Left cardiac atrium (tissue), 4 donors: ENCODE measurements around the gene KCNJ6. TPM values are rescaled to one million over a fixed set of nuclear protein-coding genes. Genes with fewer than 3 reads are reported as not detected.

Experiments
- ATAC-seq, 2 donors: fragments of 200-7000 bp; cut with Tn5 transposase; one replicate each; pipeline ENCODE4 v1.9.1; 2020; ENCODE audit warnings: mild to moderate bottlenecking in 2 of 2, moderate library complexity in 2 of 2
- DNase-seq: peaks from one replicate; pipeline ENCODE4 v3.0.0-alpha.2; 2020
- intact Hi-C, 2 donors: fragments of 100-400 bp; cut with DNase I; formaldehyde crosslinking; loops; one replicate each; pipeline versions ENCODE4 v1.14.1 to v1.15.1; 2022 to 2023
- total RNA-seq, 2 donors: library from RNA; stranded (reverse); fragmentation: NEBNext Ultra II Directional; extraction: Animal tissue kit (Norgen Biotek cat#: 25700); gene quantifications; one replicate each; pipeline ENCODE4 v1.2.1, GENCODE V29; 2021
- donor health status: DM: no; HTN: yes; CAD: no.
- donor health status: DM: no; HTN: yes; CAD: no; lungs with severe emphysema.
- donor health status: DM: yes; HTN: yes; CAD: no.
- donor health status: Dilated cardiomyopathy.

KCNJ6 gene
- total RNA-seq, 2 donors from 2014 or later, result not detected

DNA sequence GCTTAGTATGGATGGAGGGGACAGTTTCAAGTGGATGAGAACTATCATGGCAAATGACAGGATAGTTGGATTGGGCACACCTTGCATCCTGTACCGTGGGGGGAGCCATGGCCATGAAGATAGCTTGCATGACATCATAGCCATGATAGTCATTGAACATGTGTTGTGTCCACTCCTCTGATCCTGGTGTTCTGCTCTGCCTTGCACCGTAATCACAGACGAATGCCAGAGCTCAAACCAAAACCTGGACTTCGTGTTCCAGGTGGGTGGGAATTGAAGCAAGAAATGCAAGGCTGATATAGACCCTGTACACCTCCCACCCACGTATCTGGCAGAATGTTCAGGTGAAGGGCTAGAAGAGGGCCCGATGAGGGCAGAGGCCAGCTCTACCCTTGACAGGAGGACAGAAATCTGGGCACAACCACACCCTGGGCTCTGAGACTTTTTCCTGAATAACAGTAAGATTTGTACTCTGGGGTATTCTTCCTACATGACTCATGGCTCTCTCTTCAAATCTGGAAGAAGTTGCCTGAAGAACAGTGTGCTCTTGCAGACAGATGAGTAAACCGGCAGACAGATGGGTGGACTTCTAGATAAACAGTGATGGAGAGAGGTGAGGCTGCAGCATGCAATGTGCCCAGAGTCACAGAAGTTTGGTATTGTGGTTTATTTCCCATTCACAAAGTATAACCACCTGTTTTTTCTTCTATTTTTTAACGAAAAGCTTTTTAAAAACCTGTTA is 45.0 kb downstream of the KCNJ6 start:
- DNase-seq (no peak), ATAC-seq (peak in 1 of 2 donors; percentile 83)
- intact Hi-C loops, result no loop called here

DNA sequence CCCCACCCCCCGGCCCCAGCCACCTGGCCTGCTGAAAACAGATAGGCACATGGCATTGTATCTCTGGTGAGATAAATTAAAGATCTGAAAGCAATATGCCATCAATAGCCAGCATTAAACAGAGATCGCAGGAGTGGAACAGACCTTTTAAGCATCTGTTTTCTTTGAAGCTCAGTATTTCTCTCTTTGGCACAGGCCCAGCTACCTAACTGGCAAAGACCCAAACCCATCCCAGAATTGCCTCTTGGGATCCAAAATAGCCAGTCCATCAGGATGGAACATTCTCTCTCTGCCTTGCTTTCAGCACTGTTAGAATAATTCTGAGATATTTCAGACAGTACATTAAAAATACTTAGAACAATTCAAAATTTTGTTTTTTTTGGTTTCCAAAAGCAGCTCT is 46.0 kb downstream of the KCNJ6 start:
- intact Hi-C loops, result no loop called here
- ATAC-seq (no peak), DNase-seq (no peak)

DNA sequence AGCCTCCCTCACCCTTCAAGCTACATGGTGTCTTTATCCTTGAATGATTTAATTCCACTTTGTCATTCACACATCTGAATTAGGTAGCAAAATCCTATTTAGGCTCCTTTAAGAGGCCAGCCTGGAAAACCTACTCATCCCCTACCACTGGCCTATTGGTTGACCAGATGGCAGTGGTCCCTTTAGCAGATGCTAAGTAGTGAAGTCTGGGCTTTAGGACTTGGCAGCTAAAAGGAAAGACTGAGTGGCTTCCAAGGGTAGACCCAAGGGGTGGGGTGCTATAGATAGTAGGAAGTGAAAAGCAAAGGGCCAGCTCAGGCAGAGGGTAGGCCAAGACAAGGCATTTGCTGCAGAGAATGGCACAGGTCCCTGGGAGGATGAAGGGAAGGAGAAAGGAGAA is 46.6 kb downstream of the KCNJ6 start:
- intact Hi-C loops, result no loop called here
- DNase-seq (no peak), ATAC-seq (no peak)

DNA sequence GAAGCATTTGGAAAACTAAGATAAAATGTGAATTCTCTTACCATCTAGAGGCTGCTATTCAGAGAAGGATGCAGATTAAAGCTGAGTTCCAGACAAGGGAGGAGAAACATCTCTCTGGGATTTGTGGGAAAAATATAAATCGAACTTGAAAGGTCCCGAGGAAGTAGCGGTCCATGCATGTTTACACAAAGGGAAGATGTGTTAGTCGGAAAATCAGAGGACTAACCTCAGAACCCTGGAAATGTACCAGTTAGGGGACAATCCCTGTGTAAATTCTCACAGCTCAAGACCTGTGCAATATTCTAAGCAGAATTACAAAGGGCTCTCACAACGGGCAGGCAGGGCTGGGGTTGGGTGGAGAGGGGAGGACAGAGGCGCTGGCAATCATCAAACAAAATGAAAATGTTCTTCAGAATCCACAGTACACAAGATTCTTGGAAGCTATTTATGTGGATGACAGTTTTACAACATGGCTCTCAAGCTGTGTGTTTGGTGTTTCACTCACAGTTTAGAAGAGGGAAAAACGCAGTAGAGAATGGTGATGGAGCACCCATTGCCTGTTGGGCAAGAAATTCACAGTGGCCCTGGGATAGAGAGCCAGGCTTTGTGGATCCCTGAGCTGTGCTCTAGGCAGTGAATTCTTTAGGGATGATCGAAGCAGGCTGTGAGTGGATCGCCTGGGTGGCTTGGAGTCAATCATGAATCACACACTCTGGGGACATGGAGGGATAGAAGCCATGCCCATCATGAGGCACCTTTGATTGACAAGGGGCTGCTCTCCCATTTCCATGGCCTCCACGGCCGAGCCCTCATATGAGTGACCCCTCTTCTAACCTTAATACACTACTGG is 47.6 kb downstream of the KCNJ6 start:
- DNase-seq (no peak), ATAC-seq (no peak)
- intact Hi-C loops, result no loop called here

DNA sequence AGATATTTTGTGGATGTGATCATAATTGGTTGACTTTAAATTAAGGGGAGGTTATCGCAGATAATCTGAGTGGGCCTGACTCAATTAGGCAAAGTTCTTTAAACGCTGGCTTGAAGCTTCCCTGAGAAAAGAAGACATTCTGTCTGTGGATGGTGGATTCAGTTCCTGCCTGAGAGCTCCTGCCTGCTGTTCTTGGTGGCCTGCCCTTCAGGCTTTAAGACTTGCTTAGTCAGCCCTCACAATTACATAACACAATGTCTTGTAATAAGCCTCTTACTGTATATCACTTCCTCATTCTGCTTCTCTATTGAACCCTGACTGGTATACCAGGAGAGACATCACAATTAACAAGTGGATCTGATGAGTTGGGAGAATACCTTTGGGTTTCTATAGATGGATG is 50.2 kb downstream of the KCNJ6 start:
- ATAC-seq (peak in 1 of 2 donors; percentile 74), DNase-seq (no peak)
- intact Hi-C loops, result no loop called here

DNA sequence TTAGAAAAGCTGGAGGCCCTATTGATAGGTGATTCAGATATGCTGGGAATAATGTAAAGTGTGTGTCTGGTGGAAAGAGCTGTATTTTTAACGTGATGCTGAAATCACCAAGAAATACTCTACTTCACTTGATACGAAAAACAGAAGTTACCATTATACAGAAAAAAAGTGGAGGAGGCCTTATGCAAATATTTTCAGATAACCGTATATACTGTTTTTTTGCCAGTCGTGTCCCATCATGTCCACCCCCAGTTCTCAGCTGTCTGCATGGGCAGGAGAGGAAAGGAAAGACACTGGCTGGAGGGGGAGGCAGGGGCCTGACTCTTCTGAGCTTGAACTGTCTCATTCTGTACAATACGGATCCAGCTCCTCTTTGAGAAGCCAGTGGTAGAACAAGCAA is 51.1 kb downstream of the KCNJ6 start:
- no peak for DNase-seq
- intact Hi-C loops, result no loop called here
- ATAC-seq, result no peak

DNA sequence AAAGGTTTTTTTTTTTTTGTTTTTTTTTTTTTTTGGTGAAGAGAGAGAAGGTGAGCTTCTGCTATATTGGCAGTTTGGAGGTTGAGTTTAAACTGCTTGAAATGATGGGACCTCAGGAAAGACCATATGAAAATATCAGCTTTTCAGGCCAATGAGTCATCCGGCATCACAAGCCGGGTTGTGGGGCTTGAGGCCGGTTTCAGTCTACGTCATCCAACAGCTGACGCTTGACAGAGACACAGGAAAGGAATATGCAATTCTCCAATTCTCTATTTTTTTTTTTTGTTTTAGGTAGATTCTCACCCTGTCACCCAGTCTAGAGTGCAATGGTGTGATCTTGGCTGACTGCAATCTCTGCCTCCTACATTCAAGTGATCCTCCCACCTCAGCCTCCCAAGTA is 52.4 kb downstream of the KCNJ6 start:
- intact Hi-C loops, result no loop called here
- ATAC-seq, result no peak
- DNase-seq, result no peak

GRCh38 chr21:37862536-37862935 is 53.7 kb downstream of the KCNJ6 start:
- intact Hi-C loops, result no loop called here
- no peak for DNase-seq
- ATAC-seq, result peak in 1 of 2 donors; percentile 55

- no peak for ATAC-seq
- DNase-seq, result no peak
- intact Hi-C loops, result no loop called here
These were observed 54.7 kb downstream of the KCNJ6 start for GRCh38 chr21:37861561-37861960.

- DNase-seq (no peak), ATAC-seq (no peak)
- intact Hi-C loops, result no loop called here
These were observed 55.8 kb downstream of the KCNJ6 start for GRCh38 chr21:37860416-37860815.

DNA sequence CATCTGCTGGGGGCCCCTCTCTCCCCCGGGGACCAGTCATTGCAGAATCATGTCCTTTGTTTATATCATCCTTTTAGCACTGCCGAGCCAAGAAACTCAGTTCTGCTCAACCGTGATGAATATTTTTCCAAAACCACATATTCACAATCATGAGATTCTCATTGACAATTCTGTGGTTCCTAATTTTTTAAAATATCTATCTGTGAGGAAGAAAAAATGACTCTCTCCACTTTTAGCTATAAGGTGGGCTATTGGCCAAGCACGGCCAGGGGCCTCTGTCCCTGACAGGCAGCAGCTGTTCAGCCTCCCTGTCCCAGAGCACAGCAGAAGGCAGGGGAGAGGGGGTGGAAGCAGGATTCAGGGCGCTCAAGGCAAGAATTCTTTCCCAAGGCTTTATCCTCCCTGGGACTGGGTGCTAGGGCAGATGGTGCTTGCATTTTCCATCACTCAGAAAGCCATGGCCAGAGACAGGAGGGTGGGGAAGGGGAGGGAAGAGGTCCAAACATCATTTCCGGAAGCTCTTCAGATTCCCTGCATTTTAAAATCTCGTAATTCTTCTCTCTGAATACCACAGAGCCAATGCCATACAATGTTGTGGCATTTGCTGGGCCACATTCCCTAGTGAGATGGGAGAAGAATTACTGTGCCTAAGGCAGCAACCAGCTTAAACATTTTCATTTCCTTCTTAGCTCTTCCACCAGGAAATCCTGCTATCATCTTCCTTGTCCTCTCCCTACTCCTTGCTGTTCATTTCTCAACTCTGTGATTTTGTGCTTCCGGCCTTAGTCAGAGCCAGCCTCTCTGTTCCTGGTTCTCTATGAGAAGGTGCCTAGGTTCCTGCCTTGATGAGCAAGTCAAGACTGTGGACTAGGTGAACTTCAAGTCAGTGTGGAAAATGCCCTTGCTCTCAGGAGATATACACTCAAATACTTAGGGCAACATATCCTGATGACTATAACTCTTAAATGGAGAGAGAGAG is 60.3 kb downstream of the KCNJ6 start:
- intact Hi-C loops, result no loop called here

DNA sequence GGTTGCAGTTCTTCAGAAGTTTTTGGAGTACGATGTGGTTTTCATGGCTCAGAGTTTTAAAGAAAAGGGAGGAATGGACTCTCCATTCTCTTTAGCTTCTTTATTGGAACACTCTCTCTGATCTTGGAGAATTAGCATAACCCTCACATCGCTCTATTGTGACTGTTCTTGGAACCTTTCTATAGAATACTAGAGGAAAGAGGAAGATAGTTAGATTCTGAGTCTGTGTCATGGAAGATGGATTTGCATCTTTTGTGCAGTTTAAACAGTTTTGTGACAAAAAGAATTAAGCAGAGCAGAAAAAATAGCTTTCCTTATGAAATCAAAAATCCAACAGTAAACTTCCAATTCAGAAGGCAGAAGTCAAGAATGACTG is 61.0 kb downstream of the KCNJ6 start:
- no peak for ATAC-seq

More for the DNA sequence above, 60.3 kb downstream of the KCNJ6 start:
- DNase-seq (no peak), ATAC-seq (no peak)

DNA sequence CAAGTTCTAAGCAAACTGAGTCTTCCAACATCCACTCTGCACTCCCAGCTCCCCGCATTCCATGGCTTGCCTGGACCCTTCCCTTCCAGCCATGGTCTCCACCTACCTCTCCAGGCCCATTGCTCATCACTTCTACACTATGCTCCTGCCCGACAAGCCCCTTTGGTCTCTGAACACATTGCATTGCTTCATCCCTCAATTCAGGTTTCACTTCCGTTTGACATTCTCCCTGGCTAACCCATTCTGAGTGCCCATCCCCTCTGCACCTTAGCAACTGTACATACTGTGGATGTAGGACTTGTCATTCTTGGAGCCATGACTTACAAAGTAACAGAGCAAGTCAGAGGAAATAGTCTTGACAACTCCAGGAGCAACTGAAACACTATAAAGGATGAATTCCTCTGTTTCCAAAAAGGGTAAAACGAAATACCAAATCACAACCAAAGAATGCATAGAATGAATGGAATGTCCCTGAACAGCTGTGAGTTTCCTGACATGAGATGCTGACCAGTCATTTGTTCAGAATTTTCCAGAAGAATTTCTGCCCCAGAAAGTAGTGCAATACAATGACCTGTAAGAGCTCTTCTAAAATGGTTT is 66.7 kb downstream of the KCNJ6 start:
- intact Hi-C loops, result no loop called here
- DNase-seq (no peak), ATAC-seq (no peak)

More for the DNA sequence above, 61.0 kb downstream of the KCNJ6 start:
- intact Hi-C loops, result no loop called here
- DNase-seq, result no peak

- DNase-seq (no peak), ATAC-seq (no peak)
- intact Hi-C loops, result no loop called here
These were observed 67.4 kb downstream of the KCNJ6 start for GRCh38 chr21:37848721-37849490.

DNA sequence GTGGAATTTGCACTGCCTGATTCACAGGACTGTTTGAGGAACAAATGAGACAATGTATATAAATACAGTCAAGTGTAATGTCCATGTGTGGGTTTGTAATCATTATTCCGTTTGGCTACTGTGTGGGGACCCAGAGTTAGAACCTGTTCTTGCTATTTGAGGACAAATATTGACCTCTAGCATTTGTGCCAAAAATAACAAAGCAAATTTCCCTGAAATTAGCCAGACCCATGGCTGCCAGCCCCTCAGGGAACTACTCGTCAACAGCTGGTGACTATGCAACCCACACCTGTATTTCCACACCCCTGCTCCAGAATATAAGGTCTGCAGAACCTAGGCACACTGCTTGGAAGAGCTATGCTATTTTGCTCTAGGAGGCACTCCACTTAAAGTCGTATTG is 70.7 kb downstream of the KCNJ6 start:
- intact Hi-C loops, result no loop called here
- ATAC-seq (no peak), DNase-seq (no peak)

- DNase-seq, result no peak
- no peak for ATAC-seq
- intact Hi-C loops, result no loop called here
These were observed 73.1 kb downstream of the KCNJ6 start for GRCh38 chr21:37843191-37843590.

GRCh38 chr21:37842163-37842919 is 73.9 kb downstream of the KCNJ6 start:
- ATAC-seq (no peak), DNase-seq (no peak)
- intact Hi-C loops, result no loop called here

DNA sequence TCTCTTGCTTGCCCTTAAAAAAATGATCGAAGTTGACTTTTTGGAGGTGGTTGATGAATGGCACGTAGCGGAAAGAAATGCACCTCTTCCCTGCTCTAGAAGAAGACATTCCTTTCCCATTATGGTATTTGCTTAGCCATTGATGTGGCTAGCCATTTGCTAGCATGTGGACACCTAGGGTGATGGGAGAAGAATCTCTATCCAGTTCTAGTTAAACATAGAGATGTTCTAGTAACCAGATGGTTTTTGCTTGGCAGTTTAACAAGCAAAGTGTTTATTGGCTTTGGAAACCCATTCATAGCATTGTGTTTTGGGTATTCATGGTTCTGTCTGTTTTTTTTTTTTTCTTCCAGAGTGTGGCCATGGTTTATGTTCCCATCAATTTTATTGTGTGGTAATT is 78.9 kb downstream of the KCNJ6 start:
- no peak for ATAC-seq
- no peak for DNase-seq
- intact Hi-C loops, result no loop called here
